Measurements from ENCODE around the gene PROKR1.

PROKR1 gene

GRCh38 chr2:68706637-68707036, 63.3 kb downstream of the PROKR1 start:
- no peak for DNase-seq
